Sciatic nerve (tissue), 2 donors: Measurements from ENCODE around the gene KCNQ1. TPM values are rescaled to one million over a fixed set of nuclear protein-coding genes. Genes with fewer than 3 reads are reported as not detected.

Experiments used
- ATAC-seq: fragments of 200-7000 bp; cut with Tn5 transposase; one replicate; pipeline ENCODE4 v1.9.1; 2020; ENCODE audit warnings: mild to moderate bottlenecking, moderate library complexity
- DNase-seq: peaks from one replicate; pipeline ENCODE4 v3.0.0-alpha.2; 2020; ENCODE audit warnings: low spot score
- intact Hi-C: fragments of 100-400 bp; cut with DNase I; formaldehyde crosslinking; loops from one replicate; pipeline ENCODE4 v1.14.2; 2022
- total RNA-seq: library from RNA; stranded (reverse); fragmentation: NEBNext Ultra II Directional; extraction: Animal tissue kit (Norgen Biotek cat#: 25700); gene quantifications from one replicate; pipeline ENCODE4 v1.2.1, GENCODE V29; 2021
- donor health status: DM: no; HTN: no; CAD: no.
- donor health status: DM: no; HTN: no; CAD: no.

Gene KCNQ1
- total RNA-seq, 1 donor from 2014 or later = 6.2 TPM

GRCh38 chr11:2742201-2742600, 297.4 kb downstream of the KCNQ1 start:
- ATAC-seq (peak; percentile 1), DNase-seq (peak; percentile 58)
- intact Hi-C loops = no loop called here

DNA sequence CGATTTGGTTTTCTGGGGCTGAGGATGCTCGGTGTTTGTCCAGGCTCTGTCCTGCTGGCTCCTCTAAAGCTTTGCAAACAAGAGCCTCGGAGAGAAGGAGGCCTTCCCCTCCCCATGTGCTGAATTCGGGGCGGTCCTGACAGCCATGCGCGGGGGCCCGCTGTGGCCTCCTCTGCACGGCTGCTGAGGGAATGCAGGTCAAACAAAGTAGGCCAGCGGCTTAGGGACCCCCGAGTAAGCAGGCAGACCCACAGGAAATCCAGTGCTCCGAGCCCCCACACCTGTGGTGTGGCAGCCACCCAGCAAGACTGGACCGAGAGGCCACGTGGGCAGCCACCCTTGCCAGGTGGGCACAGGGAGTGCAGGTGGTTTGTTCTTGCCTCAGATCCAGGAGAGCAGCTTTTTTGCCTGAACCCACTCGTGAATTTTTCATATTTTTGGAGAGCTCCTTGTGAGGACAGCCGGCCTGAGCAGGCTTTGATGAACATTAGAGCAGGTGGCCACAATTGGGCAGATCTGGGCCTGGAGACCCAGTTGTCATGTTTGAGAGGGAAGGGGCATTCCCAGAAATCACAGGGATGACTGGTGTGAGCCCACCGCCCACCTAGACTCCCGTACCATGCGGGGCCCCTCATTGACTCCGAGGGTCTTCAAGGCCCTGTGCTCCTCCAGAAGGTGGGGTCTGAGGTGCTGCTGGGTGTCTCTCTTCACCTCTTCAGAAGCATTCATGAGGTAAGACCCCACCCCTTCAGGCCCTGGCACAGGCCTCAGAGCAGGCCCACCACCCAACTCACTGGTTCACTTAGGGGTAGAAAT, 298.0 kb downstream of the KCNQ1 start:
- DNase-seq (peak; percentile 53), ATAC-seq (no peak)
- intact Hi-C loops = no loop called here

GRCh38 chr11:2743427-2744110, 298.8 kb downstream of the KCNQ1 start:
- DNase-seq (peak; percentile 48), ATAC-seq (no peak)
- intact Hi-C loops = no loop called here

DNA sequence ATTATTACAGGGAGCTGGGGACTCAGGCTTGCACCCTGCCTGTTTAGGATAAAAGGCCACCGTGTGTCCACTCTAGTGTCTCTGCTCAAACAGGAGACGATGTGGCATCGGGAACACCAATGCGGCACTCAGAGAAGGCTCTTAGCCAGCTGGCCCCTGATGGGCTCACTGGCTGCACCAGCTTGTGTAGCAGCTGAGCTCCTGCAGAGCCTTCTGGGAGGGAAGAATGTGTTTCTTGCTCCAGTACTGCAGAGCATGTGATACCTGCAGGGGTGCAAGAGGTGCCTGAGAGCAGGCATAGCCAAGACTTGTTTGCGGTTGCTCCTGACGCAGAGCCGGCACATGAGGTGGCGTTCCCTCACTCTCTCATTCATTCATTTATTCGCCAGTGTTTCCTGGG, 299.4 kb downstream of the KCNQ1 start:
- ATAC-seq (no peak), DNase-seq (peak; percentile 39)
- intact Hi-C loops = no loop called here

- ATAC-seq (no peak), DNase-seq (no peak)
- intact Hi-C loops = no loop called here
Measured at GRCh38 chr11:2745511-2745910, 300.7 kb downstream of the KCNQ1 start.

GRCh38 chr11:2746401-2747247, 301.8 kb downstream of the KCNQ1 start:
- ATAC-seq (no peak), DNase-seq (peak; percentile 53)
- intact Hi-C loops = no loop called here

DNA sequence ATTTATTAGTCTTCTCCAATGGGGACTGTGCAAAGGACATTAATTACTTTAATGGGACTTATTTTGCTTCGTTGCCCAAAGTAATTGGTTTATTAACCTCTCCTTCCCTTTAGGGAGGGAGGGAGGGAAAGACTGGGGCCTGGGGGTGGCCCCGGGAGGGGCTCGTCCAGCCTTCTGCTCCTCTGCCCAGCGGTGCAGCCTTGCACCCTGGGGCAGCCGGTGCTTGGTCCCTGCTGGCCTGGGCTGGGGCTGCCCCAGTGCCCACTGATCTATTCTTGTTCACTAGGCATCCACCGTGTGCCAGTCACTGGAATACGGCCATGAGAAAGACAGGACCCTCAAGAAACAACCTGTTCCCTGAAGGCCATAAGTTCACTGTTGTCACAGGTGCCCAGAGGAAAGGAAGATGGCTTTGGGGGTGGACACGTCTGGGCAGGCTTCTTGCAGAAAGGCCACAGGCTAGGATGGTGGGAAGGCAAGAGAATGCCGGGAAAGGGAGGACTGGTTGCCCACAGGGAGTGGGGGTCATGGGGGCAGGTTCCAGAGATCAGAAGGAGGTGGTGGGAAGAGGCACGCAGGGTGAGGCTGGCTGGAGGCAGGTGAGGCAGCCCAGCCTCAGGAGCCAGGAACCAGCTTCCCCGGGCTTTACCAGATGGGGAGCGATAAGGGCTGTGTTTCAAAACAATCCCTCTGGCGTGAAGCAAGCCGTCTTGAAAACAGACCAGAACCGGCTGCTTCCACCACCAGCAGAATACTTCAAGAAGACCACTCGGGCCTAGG, 302.6 kb downstream of the KCNQ1 start:
- DNase-seq (no peak), ATAC-seq (no peak)
- intact Hi-C loops = no loop called here

GRCh38 chr11:2748061-2748813, 303.4 kb downstream of the KCNQ1 start:
- DNase-seq = peak; percentile 49
- intact Hi-C loops = no loop called here
- ATAC-seq = no peak

GRCh38 chr11:2748814-2749554, 304.2 kb downstream of the KCNQ1 start:
- ATAC-seq (no peak), DNase-seq (peak; percentile 40)
- intact Hi-C loops = no loop called here

GRCh38 chr11:2750101-2750681, 305.4 kb downstream of the KCNQ1 start:
- ATAC-seq (no peak), DNase-seq (peak; percentile 38)
- intact Hi-C loops = no loop called here

DNA sequence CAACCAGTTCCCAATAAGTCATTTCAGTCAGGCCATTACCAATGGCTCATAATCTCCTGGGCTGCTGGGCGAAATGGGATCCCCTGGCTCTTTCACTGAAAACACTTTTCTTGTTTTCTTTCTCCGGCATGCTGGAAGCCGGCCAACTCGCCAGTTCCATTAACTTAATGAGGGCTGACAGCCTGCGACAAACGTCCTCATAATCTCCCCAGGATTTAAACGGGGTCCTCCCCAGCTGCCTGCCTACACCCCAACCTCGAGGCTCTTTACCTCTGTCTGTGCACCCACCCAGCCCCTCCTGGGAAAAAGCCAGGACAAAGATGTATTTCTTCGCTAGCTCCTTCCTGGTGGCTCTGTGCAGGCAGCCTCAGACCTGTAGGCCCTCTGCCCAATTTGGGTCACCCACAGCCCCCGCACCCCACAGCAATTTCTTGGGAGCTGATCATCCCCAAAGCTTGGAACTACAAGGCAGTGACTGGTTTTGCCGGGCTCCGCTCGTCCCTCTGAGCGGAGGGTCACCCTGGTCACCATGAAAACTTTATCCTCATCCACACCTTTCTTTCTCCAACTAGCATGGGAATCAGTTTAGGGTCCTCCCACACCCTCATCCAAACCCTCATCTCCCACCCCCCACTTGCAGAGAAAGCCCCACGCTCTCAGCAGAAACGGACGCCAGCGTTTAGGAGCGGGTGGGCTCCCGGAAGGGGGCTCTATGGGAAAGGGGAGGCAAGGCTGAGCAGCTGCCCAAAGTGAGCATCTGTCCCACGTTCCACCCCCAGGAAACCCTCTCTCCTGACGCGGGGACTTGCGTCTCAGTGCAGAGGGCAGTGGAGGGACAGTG, 306.1 kb downstream of the KCNQ1 start:
- intact Hi-C loops = no loop called here
- ATAC-seq (no peak), DNase-seq (peak; percentile 72)

DNA sequence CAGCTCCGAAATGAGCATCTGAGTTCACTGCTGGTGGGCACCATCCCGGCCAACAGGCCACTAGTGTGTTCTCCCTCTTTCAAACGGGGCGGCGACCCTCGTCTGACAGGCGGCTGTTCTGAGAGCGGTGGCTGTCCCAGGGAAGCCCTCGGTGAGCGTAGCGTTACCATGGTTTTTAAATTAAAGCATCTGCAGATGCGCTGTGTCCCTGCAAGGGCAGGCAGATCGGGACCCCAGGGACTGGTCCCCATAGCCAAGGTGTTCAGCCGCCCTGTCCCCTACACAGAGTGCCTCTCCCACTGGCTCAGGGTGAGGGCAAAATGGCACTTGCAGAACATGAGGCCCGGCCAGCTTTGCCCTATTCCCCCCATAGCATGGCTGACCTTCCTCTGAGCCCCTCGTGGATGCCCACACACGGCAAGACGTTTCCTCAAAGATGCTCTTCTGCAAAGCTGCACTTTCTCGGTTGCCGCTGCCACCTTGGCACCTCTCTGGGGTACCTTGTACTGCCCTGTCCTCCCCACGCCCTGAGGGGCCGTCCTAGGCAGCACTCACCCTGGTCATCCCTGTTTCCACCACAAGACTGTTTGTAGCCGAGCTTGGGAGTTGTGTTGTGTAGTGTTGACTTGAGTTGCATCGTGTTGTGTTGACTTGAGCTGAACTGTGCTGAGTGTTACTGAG, 306.9 kb downstream of the KCNQ1 start:
- DNase-seq = peak; percentile 52
- no peak for ATAC-seq
- intact Hi-C loops = no loop called here

GRCh38 chr11:2752204-2752770, 307.5 kb downstream of the KCNQ1 start:
- DNase-seq = no peak
- intact Hi-C loops = no loop called here
- ATAC-seq = no peak

GRCh38 chr11:2752923-2753322, 308.1 kb downstream of the KCNQ1 start:
- peak; percentile 52 for DNase-seq
- intact Hi-C loops = no loop called here
- no peak for ATAC-seq

GRCh38 chr11:2754008-2754407, 309.2 kb downstream of the KCNQ1 start:
- intact Hi-C loops = no loop called here
- ATAC-seq = no peak
- no peak for DNase-seq

DNA sequence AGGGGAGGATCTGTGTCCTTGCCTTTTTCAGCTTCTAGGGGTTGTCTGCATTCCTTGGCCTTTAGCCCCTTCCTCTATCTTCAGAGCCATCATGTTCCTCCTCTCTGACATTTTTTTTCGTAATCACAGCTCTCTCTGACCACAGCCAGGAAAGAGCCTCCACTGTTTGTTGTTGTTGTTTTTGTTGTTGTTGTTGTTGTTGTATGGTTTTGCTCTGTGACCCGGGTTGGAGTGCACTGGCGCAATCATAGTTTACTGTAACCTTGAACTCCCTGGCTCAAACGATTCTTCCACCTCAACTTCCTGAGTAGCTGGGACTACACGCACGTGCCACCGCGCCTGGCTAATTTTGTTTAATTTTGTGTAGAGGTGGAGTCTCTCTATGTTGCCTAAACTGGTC, 310.3 kb downstream of the KCNQ1 start:
- intact Hi-C loops = no loop called here
- ATAC-seq = no peak
- no peak for DNase-seq
